ENCODE results near the gene TNNT1. TPM values are rescaled to one million over a fixed set of nuclear protein-coding genes. Genes with fewer than 3 reads are reported as not detected.
"Not testable (repeated sequence)": the region's sequence is repeated elsewhere in the genome, so short reads cannot be mapped to it uniquely, and the experiment has no call there.

TNNT1 gene
- polyA plus RNA-seq, 3 donors = 0.90 to 16.5 (median 1.4) TPM

DNA sequence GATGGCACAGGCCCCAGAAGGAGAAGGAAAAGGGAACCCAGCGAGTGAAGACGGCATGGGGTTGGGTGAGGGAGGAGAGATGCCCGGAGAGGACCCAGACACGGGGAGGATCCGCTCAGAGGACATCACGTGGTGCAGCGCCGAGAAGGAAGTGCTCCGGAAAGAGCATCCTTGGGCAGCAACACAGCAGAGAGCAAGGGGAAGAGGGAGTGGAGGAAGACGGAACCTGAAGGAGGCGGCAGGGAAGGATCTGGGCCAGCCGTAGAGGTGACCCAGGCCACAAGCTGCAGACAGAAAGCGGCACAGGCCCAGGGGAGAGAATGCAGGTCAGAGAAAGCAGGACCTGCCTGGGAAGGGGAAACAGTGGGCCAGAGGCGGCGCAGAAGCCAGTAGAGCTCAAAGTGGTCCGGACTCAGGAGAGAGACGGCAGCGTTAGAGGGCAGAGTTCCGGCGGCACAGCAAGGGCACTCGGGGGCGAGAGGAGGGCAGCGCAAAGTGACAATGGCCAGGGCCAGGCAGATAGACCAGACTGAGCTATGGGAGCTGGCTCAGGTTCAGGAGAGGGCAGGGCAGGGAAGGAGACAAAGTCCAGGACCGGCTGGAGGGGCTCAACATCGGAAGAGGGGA, 32.7 kb downstream of the TNNT1 start:
- WGBS, 3 donors = 0 to 4% (median 1%) methylated on average over 25 of the region's 25 CpGs
- H3K27ac ChIP-seq (ENCODE audit: low read depth, low read length) = no peak overlapping the region

DNA sequence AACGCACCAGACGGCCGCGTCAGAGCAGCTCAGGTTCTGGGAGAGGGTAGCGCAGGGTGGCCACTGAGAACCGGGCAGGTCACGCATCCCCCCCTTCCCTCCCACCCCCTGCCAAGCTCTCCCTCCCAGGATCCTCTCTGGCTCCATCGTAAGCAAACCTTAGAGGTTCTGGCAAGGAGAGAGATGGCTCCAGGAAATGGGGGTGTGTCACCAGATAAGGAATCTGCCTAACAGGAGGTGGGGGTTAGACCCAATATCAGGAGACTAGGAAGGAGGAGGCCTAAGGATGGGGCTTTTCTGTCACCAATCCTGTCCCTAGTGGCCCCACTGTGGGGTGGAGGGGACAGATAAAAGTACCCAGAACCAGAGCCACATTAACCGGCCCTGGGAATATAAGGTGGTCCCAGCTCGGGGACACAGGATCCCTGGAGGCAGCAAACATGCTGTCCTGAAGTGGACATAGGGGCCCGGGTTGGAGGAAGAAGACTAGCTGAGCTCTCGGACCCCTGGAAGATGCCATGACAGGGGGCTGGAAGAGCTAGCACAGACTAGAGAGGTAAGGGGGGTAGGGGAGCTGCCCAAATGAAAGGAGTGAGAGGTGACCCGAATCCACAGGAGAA, 33.5 kb downstream of the TNNT1 start:
- WGBS, 3 donors = 56 to 61% (median 60%) methylated on average over 13 of the region's 13 CpGs
- no peak overlapping the region for H3K27ac ChIP-seq (ENCODE audit: low read depth, low read length)

DNA sequence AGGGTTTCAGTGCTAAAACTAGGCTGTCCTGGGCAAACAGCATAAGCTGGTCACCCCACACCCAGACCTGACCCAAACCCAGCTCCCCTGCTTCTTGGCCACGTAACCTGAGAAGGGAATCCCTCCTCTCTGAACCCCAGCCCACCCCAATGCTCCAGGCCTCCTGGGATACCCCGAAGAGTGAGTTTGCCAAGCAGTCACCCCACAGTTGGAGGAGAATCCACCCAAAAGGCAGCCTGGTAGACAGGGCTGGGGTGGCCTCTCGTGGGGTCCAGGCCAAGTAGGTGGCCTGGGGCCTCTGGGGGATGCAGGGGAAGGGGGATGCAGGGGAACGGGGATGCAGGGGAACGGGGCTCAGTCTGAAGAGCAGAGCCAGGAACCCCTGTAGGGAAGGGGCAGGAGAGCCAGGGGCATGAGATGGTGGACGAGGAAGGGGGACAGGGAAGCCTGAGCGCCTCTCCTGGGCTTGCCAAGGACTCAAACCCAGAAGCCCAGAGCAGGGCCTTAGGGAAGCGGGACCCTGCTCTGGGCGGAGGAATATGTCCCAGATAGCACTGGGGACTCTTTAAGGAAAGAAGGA, 34.4 kb downstream of the TNNT1 start:
- no peak overlapping the region for H3K27ac ChIP-seq (ENCODE audit: low read depth, low read length)
- 80 to 87% (median 83%) methylated on average over 8 to 9 of the region's 9 CpGs for WGBS, 3 donors

DNA sequence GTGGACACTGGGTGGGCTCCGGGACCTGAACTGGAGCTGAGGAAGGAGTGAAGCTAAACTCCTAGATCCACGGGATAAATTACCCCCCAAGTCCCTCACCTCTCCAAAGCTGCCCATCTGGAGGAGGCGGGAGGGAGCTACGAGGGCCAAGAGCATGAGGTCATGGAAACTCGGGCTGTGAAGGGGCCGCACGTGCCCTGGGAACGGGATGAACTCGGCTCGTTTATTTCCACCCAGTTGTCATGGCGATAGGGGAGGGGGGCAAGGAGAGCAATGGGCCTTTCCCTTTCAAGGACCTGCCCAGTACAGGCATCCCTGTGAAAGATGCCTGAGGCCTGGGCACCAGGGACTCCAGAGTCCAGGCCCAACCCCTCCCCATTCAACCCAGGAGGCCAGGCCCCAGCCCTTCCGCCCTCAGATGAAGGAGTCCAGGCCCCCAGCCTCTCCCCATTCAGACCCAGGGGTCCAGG, 35.4 kb downstream of the TNNT1 start:
- H3K27ac ChIP-seq (ENCODE audit: low read depth, low read length) = peak overlapping the region; percentile 3
- WGBS, 3 donors = 22 to 39% (median 38%) methylated on average over 11 to 12 of the region's 12 CpGs

DNA sequence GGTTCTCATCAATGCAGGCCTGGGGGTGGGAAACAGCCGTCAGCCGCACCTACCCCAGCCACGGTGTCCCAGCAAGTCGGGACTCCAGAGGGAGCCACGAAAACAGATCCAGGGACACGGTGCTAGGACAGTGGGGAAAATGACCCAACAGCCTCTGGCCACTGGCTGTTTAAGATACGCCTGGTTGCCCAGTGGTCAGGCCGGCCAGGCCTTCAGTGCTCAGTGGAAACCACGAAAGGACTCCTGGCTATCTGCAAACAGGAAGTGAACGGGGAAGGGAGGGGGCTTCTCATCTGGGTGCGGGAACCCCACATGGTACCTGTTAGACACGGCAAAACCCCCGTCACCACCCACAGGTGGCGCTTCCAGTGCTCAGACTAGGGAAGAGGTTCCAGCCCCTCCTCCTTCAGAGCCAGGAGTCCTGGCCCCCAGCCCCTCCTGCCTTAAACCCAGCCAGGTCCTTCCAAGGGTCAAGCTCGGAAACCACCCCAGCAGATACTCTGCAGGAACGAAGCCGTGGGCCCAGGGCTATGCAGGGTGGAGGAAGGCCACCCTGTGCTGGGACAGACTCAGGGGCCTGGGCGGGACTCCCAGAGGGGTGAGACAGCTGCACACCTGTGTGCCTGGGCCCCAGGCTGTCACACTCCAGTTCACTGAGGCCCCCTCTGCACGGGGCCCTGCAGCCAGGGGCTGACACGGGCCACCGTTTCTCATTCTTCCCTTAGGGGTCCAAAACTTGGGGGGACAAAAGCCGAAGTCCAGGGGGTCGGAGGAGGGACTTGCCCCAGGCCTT, 36.0 kb downstream of the TNNT1 start:
- peak overlapping the region; percentile 9 for H3K27ac ChIP-seq (ENCODE audit: low read depth, low read length)
- 67 to 73% (median 72%) methylated on average over 23 of the region's 23 CpGs for WGBS, 3 donors

DNA sequence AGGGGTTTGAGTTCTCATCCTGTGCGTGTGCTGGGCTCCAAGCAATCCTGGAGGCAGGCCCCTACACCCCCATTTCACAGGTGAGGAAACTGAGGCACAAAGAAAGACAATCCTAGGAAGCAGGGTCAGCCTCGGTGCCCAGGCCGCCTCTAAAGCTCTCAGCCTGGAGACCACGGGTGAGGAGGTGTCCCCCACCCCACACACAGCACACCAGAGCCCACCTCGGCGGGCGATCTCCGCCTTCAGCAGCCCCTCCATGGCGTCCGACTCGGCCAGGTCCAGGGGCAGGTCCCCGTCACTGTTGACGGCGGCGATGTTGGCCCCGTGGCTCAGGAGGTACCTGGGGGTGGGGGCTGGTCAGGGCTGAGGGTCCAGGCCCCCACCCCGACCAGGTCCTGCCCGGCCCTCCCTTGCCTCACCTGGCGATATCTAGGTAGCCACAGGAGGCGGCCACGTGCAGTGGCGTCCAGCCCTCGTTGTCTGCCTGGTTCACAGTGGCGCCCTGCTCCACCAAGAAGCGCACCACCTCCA, 36.7 kb downstream of the TNNT1 start:
- peak overlapping the region; percentile 46 for H3K27ac ChIP-seq (ENCODE audit: low read depth, low read length)

DNA sequence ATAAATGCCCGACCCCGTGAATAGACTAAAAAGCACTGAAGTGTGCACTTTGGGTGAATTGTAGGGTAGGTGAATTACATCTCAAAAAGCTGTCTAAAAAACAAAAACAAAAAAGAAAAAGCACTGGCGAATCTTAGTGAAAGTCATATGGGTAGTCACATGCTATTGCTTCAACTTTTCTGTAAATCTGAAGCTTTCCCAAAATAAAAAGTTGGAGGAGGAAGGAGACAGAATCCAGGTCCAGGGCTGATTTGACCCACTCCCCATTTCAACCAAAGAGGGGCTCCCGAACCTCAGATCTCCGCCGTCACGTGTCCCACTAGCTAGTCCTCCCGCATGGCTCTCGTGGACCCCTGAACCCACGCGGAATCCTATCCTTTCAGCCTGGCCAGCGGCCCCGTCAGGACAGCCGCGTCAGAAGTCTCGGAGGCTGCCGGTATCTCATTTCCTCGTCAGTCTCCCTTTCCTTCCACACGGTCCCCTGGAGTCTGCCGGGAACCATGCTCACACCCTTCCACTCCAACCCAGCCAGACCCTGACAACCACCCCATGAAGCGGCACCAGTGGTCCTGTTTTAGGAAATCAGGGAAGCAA, 37.7 kb downstream of the TNNT1 start:
- 71 to 84% (median 75%) methylated on average over 21 of the region's 21 CpGs for WGBS, 3 donors

More for the DNA sequence above, 36.7 kb downstream of the TNNT1 start:
- 92 to 94% (median 94%) methylated on average over 25 of the region's 25 CpGs for WGBS, 3 donors

DNA sequence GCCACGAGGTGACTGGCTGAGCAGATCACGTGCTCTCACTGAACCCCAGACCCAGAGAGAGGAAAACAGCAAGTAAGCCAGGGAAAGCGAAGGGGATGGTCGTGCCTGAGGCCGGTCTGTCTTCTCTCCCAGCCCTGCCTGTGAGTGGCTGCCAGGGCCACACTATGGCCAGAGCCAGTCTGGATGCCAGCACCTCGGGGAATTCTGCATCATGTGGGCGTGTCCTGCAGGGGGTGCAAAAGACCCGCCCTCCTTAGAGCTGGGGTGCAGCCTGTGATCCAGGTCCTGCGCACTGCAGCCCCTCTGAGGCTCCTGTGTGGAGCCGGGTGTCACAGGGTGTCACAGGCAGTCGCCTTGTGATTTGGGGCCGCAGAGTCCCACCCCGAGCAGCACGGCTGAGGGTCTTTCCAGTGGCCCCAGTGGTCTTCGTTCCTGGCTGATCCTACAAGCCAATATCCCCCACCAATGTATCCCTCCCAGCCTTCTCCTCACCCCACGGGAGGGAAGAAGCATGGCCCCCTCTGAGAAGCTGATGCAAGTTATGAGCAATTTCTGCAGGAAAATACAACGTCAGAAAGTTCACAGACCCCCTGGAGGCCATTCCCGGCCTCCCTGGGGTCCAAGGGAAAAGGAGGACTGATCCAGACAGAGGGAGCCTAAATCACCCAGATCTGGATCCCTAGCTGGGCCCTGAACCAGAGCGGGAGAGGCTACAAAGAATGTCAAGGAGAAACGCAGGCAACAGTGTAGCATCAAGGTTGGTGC, 39.3 kb downstream of the TNNT1 start:
- H3K27ac ChIP-seq (ENCODE audit: low read depth, low read length) = no peak overlapping the region
- WGBS, 3 donors = 88 to 89% (median 88%) methylated on average over 20 of the region's 20 CpGs

More for the DNA sequence above, 37.7 kb downstream of the TNNT1 start:
- H3K27ac ChIP-seq (ENCODE audit: low read depth, low read length) = no peak overlapping the region

DNA sequence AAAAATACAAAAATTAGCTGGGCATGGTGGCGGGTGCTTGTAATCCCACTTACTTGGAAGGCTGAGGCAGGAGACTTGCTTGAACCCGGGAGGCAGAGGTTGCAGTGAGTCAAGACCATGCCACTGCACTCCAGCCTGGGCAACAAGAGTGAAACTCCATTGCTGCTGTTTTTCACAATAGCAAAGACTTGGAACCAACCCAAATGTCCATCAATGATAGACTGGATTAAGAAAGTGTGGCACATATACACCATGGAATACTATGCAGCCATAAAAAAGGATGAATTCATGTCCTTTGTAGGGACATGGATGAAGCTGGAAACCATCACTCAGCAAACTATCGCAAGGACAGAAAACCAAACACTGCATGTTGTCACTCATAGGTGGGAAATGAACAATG, 41.8 kb downstream of the TNNT1 start:
- not testable (repeated sequence) for H3K27ac ChIP-seq (ENCODE audit: low read depth, low read length)
- 97 to 99% (median 97%) methylated on average over 3 of the region's 3 CpGs for WGBS, 3 donors

DNA sequence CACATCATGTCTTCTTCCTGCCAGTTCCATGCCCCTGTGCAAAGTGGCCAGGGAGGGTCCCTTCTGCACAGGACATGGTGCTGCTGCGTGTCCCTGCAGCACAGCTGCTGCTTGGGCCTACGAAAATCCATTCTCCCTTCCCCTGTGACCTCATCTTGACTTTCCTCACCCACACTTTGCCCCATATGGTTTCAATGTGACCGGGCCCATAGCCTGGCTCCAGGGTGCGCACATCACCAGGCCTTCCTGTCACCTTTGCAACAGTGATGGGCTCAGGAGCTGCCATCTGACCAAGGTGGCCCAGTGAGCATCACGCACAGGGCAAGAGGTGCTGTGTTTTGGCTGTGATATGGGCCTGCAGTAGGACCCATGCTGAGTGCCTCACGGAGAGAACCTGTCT, 42.4 kb downstream of the TNNT1 start:
- WGBS, 3 donors = 88 to 94% (median 92%) methylated on average over 6 of the region's 6 CpGs
- no peak overlapping the region for H3K27ac ChIP-seq (ENCODE audit: low read depth, low read length)

DNA sequence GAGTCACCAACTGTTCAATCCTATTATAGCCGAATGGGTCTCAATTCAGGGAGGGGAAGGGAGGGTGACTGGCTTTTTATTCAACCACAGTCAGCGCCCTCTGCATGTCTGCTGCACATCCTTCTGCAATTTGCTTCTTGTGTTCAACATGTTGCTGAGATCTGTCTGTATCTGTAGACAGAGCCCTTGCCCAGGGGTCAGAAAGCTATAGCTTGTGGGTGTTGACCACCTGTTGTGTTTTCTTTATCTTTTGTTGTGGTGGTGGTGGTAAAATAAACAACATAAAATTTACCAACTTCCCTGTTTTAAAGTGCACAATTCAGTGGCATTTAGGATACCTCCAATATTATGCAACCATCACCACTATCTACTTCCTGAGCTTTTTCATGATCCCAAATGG, 43.8 kb downstream of the TNNT1 start:
- no peak overlapping the region for H3K27ac ChIP-seq (ENCODE audit: low read depth, low read length)
- 83 to 87% (median 85%) methylated on average over 2 of the region's 2 CpGs for WGBS, 3 donors

DNA sequence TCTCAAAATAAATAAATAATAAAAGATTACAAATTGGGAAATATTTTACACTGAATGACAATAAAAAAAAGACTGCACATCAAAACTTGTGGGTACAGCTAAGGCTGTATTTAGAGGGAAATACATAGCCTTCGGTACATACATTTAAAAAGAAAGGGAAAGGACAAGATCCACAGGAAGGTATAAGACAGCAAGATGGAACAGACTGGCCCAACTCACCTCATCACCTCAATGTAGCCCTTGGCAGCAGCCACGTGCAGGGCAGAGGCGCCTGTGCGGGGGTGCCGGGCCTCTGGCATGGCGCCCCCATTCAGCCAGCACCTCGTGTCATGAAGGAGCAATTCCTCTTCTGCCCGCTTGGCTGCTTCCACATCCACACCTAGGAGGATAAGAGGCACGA, 45.8 kb downstream of the TNNT1 start:
- WGBS, 3 donors = 96 to 100% (median 98%) methylated on average over 9 of the region's 9 CpGs
- H3K27ac ChIP-seq (ENCODE audit: low read depth, low read length) = no peak overlapping the region

DNA sequence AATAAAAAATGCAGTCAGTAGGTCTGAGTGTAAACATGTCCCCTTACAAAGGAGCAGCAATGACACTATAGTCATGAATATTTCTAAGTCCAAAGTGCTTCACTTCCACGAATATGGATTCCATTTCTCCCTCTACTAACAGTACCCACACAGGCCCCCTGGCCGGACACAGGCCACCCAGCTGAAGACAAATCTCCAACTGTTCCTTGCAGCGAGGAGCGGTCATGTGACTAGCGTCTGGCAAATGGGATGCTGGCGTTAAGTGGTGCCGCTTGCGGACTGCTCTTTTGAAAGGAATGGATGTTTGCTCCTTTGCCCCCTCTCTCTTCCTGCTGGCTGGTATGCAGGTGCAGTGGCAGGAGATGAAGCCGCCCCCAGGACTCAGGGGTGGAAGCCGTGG, 47.7 kb downstream of the TNNT1 start:
- WGBS, 3 donors = 82 to 94% (median 85%) methylated on average over 10 of the region's 10 CpGs
- H3K27ac ChIP-seq (ENCODE audit: low read depth, low read length) = no peak overlapping the region

DNA sequence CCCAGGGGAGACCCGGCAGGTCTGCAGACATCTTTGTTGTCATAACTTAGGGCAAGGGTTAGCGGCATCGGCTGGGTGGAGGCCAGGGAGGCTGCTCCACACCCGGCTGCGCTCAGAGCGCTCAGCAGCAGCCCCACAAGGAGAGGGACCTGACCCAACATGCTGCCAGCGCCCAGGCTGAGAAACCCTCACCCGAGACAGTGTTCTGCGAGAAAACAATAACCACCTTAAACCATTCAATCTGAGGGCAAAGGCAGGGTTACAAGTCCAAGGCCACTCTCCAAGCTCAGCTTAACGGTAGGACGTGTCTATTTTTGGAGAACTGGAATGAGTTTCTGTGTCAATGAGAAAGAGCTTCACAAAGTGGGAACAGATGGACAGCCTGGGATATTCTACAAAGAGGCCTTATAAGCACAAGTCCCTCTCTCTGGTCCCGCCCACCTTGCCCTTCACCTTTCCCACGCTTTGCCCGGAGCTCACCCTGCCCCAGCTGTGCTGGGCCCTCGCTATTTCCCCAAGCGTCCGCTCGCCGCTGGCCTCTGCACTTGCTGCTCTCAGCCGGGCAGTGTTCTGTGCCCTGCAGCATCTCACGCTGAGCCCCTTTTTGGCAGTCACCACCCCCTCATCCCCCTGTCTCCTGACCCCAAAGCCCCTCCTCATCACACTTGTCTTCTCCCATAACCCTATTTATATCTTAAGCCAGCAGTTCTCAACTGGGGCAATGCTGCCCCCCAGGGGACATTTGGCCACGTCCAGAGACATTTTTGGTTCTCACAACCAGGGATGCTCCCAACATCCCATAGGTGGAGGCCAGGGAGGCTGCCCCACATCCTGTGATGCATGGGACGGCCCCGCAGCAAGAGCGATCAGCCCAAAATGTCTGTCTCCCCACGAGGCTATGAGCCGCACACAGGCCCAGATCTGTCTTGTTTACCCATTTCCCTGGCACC, 49.2 kb downstream of the TNNT1 start:
- H3K27ac ChIP-seq (ENCODE audit: low read depth, low read length) = no peak overlapping the region

DNA sequence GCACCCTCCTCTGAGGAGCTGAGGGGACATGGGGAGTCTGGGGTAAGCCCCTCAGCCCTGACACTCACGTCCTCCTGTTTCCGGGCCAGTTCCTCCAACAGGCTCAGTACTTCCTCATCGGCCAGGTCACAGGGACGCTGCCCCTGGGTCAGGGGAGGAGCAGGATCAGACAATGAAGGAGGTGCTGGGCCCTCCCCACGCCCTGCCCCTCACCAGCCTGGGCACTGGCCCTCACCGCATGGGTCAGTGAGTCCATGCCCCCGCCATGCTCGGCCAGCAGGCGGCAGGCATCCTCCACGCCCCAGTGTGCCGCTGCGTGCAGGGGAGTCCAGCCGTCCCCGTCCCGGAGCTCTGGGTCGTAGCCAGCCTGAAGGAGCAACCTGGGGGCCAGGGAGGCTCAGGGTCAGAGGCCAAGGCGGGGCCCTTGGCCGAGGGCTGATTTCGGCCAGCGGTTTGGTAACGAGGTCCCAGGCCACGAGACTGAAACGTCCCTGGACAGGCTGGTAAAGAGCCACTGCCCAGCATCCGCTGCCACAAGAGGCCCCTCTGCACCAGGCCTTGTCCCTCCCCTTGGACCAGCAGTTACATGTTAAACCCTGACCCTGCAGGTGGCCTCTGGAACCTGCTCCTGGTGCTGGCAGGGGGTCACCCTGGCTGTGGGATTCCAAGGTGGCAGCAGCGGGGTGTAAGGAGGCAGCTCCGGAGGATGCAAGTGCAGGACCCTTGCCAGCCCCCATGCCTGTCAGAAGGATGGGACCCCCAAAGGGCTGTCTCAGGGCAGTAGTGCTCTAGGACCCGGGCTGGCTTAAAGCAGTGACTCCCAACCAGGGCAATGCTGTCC, 50.1 kb downstream of the TNNT1 start:
- WGBS, 3 donors = 83 to 92% (median 87%) methylated on average over 27 of the region's 27 CpGs
- no peak overlapping the region for H3K27ac ChIP-seq (ENCODE audit: low read depth, low read length)

More for the DNA sequence above, 49.2 kb downstream of the TNNT1 start:
- WGBS, 3 donors = 73 to 89% (median 82%) methylated on average over 27 of the region's 27 CpGs
